HS-27A (cell line): Measurements from ENCODE around the gene MYBL2.
"Not testable (repeated sequence)": the region's sequence is repeated elsewhere in the genome, so short reads cannot be mapped to it uniquely, and the experiment has no call there.

Experiments
- DNase-seq: peaks from one replicate; pipeline ENCODE4 v3.0.0-alpha.2; 2012; ENCODE audit warnings: low read depth, missing footprints

Gene MYBL2

DNA sequence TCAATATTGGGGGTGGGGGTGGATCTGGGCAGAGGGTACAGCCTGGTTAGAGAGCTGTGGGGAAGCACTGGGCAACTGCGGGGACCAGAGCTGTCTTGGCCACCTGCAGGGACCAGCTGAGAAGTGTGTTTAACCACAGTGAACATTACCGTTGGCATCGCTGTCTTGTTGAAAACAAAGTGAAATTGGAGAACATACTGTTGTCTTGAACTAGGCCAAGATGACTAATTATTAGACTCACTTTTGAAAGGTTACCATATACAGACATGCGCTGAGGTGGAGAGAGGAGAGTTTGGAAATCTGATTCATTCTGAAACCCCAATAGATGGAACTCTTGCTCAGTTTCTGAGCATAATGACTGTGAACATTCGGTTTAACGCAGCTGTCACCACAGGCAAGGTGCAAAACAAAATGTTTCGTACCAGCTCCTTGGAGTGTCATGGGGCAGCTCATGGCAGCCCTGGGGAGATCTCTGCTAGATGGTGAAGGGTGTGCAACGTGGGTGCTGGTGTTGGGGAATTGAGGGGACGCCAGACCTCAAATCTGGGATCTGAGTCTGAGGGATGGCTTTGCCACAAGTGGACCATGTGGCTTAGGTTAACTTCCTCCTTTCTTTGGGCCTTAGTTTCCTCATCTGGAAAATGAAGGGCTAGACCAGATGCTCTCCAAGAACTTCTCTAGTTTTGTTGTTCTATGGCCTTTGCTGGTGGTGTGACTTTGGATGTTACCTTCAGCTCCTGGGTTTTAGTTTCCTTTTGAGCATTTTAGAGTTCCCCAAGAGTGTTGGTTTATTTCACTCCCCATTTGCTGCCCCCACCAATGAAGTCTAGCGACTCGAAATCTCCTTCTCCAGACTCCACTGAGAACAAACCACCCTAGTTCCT is 84.5 kb downstream of the MYBL2 start:
- DNase-seq = peak; percentile 62

DNA sequence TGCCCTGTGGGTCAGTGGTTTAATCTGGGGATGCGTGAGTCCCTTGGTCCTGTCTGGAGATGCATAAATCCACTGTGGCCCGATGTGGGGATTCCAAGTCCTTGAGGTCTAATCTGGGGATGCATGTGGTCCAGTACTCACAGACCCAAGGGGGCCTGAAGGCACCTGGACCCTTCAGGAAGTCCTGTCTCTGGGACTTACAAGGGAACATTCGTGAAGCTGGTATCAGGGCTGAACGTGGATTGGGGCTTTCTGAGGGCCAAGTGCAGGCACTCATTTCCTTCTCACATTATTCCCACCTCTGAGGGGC is 85.1 kb downstream of the MYBL2 start:
- DNase-seq = no peak

DNA sequence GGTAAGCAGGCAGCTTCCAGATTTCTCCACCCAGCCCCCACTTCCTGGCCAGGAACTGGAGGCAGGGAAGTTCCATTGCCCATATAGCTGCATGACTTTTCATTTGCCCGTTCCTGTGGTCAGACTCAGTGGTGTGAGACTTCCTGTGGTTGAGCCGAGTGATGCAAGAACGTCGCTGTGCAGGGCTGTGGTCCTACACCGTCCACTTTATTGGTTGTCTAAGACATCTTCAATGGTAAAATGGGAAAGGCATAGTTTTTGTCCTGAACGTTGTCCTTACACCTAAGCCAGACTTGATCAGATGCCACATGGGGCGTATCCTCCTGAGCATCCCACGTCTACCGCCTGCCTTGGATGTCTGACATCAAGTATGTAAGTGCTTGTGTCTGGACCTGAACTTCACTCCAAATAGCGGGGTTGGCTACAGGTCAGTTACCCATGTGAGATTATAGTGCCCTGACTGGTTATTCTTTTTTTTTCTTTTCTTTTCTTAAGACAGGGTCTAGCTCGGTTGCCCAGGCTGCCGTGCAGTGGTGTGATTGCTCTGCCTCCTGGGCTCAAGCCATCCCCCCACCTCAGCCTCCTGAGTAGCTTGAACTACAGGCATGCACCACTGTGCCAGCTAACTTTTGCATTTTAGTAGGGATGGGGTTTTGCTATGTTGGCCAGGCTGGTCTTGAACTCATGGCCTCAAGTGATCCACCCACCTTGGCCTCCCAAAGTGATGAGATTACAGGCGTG is 85.8 kb downstream of the MYBL2 start:
- DNase-seq = peak; percentile 82

DNA sequence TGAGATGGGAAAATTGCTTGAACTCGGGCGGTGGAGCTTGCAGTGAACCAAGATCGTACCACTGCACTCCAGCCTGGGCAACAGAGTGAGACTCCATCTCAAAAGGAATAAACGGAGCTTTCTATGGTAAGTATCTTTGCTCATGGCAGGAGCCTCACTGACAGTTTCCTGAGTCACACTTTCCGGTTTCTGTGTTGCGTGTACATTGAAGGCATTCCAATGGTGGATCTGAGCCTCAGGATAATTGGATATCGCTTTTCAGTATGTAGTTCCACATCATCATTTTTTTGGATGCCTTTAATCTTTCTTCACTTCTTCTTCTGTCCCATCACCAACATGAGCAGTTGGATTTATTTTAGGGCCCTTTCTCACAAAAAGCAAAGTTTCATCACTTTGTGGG is 88.5 kb downstream of the MYBL2 start:
- no peak for DNase-seq

DNA sequence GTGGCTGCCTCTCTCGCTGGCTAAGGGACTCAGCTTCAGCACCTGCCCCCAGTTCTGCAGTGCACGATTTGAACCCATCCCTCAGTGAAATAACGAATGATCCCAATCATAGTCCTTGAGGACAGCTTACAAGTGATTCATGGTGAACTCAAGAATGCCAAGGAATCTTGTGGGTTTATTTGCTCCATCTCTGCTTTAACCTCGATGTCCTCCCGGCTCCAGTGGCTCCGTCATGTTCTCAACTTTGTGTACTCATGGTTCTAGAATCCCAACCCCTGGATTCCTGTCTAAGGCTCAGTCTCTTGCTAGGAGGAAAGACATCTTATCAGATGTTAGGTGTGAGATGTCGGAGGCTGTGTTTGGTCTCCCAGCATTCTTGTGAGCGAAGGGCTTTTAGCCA is 88.9 kb downstream of the MYBL2 start:
- DNase-seq = no peak

DNA sequence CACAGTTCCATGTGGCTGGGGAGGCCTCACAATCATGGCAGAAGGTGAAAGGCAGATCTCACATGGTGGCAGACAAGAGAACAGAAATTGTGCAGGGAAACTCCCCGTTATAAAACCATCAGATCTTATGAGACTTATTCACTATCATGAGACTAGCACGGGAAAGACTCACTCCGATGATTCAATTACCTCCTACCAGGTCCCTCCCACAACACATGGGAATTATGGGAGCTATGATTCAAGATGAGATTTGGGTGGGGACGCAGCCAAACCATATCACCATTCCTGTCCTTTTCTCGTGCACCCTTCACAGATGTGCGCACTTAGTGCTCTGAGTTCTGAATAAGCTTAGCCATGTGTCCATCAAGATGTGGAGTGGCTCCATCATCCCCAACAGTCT is 91.0 kb downstream of the MYBL2 start:
- not testable (repeated sequence) for DNase-seq

DNA sequence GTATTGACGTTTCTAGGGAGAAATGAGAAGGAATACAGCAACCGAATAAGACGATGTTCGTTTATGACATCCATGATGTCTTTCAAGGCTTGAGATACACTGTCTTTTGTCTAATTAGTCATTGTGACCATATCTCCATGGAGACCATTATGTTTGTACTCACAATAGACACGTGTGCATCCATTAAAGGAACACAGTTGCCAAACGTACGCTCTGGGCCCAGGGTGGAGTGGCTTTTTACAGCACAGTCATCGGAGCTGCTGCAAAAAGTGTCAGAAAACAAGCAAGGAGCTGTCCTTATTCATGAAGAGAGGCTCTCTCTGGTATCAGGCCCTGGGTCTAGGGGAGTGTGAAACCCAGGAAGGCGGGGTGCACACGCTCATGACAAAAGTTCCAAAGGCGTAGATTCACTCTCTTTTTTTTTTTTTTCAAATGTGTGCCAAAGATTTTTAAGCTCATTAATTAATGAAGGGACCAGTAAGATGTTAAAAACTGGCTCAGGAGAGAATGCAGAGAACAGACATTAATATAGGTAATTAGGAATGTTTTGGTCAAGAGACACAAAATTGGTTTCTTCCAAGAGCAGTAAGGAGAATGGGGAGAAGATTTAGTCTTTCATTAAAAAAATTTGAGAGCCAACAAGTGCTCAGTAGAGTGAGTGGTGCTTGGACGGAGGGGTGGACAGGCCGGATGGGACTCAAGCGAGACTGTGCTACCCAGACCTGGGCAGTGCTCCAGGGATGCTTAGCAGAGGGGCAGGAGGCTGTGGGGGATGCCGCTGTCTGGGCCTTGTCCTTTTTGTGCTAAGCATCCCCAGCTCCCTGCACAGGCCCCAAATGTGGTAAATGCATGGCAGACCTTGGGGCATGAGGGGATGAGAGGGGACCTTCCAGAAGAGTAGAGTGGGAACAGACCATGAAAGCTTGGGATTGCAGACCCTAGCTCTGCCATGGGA is 94.7 kb downstream of the MYBL2 start:
- DNase-seq = no peak

DNA sequence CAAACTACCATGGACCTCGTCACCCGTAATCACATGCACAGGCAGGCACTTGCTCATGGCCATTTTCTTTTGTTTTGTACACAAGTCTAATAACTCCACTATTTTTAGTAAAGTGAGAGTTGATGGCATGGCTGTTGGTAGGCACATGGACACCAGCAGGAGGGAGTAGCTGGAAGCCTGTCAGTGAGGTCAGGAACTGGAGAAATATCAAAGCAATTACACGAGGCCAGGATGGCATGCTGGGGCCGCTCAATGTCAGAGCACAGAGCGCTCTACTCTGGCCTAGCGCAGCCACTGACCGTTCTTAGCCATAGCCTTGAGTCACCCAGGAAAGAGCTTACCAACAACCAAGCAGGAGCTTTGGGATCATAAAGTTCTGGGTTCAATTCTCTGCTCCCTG is 96.0 kb downstream of the MYBL2 start:
- no peak for DNase-seq

DNA sequence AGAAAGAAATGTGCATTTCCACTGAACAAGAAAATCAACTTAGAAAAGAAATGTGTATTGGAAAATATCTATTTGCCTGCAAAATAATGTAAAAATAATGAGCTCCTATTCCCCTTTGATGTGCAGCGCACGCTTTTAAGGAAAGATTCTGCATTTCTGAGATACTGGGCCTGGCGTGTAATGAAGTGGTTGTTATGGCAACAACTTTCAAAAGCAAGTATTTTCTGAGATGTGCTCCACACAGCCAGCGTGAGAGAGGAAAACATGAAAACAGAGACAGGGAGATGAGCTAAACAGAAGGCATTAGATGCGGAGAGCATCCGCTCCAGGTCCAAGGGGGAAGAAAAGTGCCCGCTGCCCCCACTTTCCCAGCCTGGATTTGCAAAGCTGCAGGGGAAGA is 99.0 kb downstream of the MYBL2 start:
- no peak for DNase-seq
